Stimulated activated CD4-positive, alpha-beta T cell treated with anti-CD3 and anti-CD28 coated beads, Interleukin-12 subunit alpha, Interleukin-12 subunit beta, amount 100 ng/mL, for 24 hours (primary cell): ENCODE measurements around the gene ETHE1.

Source experiments
- DNase-seq, 2 experiments: peaks; one replicate each; pipeline ENCODE4 v3.0.0-alpha.2; 2020; ENCODE audit warnings: low read depth in 2 of 2

The ETHE1 gene

DNA sequence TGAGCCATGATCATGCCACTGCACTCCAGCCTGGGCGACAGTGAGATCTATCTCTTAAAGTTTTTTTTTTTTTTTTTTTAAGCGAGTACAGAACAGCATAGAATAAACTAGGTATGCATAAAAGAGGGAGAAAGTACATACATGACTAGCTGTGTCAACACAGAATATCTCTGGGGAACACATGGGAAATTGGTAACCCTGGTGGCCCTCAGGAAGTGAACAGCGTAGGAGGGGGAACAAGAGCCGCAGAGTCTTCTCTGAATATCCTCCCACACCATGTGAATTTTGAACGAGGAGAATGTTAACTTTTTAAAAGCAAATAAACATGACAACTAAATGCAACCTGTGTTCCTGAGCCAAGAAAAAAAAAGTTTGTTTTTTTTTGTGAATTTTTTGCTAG, 37.7 kb downstream of the ETHE1 start:
- no peak for DNase-seq

DNA sequence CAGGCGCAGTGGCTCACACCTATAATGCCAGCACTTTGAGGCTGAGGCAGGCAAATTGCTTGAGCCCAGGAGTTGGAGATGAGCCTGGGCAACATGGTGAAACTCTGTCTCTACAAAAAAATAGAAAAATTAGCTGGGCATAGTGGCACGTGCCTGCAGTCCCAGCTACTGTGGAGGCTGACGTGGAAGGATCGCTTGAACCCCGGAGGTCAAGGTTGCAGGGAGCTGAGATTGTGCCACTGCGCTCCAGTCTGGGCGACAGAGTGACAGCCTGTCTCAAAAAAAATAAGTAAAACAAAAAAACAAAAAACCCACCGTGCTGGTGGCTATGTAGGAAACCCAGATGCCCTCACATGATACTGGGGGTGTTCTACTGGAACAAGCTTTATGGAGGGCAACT, 38.8 kb downstream of the ETHE1 start:
- no peak for DNase-seq

DNA sequence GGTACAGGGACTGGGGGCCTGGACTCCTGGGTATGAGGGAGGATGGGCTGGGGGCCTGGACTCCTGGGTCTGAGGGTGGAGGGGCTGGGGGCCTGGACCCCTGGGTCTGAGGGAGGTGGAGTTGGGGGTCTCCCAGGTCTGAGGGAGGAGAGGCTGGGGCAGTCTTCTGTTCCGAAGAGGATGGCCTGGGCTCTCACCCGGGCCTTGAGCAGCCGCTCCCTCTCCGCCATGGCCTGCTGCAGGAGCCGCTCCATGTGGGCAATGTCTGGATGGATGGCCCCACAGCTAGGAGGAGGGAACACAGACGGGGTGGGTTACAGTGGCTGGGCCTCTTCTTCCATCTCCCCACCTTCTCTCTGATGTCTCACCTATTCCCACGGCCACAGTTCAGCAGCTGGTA, 40.6 kb downstream of the ETHE1 start:
- DNase-seq = no peak

DNA sequence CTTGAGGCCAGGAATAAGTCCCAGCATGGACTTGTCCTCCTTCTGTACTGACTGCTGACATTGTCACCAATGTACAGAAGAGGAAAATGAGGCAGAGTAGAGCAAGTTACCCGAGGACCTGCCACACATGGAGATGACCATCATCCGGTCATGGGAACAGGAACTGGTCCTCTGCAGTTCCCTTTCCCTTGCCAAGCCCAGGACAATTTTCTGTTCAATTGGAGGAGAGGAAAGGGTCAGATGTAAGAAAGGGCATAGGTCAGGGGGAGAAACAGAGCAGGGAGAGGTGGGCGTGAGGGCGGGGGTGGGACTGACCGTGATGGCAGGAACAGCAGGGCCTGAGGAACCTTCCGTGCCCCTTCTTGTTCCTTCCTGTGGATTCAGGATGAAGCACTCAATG, 41.0 kb downstream of the ETHE1 start:
- DNase-seq = no peak

DNA sequence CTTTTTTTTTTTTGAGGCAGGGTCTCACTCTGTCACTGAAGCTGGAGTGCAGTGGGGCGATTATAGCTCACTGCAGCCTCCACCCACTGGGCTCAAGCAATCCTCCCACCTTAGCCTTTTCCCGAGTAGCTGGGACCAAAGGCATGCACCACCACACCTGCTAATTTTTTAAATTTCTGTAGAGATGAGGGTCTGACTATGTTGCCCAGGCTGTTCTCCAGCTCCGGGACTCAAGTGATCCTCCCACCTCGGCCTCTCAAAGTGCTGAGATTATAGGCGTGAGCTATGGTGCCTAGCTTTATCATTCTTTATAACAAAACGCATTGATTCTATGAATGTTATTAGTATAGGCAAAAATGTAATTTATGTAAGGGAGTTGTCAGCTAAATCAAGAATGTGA, 43.7 kb downstream of the ETHE1 start:
- no peak for DNase-seq

DNA sequence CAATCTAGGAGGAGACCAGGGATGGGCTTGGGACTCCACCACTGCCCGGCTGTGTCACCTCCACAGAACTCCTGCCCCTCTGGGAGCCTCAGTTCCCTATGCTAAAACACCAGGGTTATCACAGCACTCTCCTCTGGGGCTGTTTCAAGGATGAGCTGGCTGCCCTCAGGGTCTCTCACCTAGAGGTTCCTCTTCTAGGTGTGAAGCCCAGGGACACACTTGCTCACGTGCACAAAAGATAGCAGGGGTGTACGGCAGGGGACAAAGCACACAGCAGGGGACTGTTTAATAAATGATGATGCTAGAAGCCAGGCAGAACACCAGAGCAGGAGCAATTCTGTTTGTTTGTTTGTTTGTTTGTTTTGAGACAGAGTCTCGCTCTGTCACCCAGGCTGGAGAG, 44.8 kb downstream of the ETHE1 start:
- no peak for DNase-seq

DNA sequence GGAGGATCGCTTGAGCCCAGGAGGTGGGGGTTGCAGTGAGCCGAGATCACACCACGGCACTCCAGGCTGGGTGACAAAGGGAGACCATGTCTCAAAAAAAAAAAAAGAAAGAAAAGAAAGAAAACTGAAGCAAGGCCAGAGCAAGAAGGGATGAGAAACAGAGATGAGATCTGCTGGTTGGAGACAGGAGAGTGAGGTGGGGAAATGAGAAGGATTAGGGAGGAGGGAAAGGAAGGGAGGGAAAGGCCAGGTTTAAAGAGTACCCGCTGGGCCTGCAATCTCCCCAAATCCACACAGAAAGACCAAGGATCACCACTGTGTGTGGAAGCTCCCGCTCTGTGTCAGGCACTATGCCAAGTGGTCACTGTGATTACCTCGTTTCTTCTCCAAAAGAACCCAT, 45.3 kb downstream of the ETHE1 start:
- no peak for DNase-seq

DNA sequence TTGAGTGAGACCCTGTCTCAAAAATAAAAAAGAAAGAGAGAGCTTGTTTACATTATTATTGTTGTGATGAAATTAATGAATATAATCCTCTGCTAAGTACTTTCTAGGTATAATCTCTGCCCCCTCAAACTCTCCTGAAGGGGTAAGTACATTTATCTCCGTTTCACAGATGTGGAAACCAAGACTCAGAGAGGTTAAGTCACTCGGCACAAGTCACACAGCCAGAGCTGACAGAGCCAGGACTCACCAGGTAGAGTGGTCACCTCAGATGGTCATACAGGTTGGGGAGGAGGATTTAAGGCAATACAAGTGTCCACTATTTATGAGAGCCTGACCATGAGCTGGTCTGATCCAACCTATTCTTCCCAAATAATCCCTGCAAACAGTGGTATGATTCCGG, 46.4 kb downstream of the ETHE1 start:
- no peak for DNase-seq

DNA sequence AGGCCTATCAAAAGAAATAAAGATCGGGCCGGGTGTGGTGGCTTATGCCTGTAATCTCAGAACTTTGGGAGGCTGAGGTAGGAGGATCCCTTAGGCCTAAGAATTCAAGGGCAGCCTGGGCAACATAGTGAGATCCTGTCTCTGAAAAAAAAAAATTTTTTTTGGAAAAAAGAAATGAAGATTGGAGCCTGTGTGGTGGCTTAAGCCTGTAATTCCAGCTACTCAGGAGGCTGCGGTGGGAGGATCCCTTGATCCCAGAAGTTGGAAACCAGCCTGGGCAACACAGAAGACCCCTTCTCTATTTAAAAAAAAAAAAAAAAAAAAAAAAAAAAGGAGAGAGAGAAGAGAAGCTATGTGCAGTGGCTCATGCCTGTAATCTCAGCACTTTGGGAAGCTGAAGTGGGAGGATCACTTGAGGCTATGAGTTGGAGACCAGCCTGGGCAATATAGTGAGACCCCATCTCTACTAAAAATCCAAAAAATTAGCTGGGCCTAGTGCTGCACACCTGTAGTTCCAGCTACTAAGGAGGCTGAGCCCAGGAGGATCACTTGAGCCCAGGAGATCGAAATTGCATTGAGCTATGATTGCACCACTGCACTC, 46.9 kb downstream of the ETHE1 start:
- DNase-seq = no peak

DNA sequence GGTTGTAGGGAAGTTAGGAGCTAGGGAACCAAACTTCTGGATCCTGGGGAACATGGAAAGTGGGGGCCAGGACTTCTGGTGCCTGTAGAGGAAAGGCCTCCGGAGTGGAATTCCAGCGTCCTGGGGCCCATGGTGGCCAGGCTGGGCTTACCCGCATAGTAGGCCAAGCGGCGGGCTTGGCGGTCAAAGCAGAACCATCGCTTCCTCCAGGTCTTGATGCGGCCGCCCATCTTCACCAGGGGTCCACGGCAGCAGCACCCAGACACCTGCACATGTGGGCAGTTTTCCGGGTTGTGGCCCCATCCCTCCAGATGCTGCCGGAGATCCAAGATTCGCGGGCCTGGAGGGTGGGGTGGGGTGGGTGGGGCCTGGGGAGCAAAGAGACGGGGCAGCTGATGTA, 47.8 kb downstream of the ETHE1 start:
- no peak for DNase-seq

DNA sequence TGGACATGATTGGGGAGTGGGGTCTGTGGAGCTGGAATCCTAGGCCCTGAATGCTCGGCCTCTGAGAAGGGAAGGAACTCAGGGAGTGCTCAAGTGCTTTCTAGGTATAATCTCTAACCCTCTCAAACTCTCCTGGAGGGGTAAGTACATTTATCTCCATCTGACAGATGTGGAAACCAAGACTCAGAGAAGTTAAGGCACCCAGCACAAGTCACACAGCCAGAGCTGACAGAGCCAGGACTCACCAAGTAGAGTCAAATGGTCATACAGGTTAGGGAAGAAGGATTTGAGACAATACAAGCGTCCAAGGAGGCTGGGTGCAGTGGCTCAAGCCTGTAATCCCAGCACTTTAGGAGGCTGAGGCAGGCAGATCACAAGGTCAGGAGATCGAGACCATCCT, 48.7 kb downstream of the ETHE1 start:
- no peak for DNase-seq

DNA sequence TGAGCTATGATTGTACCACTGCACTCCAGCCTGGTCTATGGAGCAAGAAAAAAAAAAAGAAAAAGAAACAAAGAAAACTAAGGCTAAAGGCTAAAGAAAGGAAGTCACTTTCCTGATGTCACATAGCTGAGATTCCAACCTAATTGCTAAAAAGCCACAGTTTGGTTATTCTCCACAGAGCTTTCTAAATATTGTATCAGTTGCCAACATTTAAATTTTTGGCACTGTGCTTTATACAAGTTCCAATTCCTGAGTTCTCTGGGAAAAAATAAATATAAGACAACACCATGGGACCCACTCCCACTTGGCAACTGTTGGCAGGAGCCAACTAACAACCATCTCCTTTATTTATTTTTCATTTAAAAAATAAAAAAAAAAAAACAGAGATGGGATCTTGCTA, 50.4 kb downstream of the ETHE1 start:
- no peak for DNase-seq

DNA sequence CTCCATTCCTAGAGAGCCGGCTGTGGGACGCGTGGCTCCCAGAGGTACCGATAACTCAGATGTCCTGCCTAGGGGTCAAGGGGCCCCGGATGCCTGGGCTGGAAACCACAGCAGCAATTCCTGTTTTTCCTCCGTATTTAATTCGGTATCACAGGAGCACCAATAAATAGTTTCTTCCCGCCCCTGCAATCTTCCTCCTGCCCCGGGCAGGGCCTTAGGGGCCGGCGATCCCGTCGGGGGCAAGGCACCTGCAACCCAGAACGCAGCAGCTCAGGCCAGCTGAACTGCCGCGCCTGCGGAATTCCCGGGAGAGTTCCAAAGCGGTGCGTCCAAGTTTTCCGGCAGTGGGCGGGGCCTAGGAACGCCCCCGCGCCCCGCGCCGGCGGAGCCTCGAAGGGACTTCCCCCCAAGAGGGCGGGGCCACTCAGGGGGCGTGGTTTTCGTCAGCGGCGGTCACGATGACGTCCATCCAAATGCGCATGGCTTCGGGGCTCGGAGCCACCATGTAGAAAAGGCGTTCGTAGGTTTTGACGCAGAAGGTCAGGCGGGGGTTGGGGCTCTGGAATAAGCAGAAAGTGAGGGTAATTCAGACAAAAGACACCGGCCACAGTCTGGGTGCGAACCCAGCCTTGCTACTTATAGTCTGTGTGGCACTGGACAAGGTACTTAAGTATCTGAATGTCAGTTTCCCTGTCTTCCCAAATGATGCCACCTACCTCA, 51.9 kb downstream of the ETHE1 start:
- peak; percentile 88 to 97 for DNase-seq

DNA sequence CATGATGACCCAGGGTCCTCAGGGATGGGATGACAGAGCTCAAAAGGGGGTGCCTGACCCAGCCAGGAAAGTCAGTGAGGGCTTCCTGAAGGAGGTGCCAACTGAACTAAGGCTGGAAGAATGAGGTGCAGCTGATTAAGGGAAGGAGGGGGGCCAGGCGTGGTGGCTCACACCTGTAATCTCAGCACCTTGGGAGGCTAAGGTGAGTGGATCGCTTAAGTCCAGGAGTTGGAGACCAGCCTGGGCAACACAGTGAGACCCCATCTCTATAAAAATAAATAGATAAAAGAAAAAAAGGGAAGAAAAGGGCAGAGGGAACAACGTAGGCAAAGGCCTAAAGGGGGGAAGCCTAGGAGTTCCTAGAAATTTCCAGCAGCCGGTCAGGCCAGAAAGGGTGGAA, 52.5 kb downstream of the ETHE1 start:
- no peak for DNase-seq

DNA sequence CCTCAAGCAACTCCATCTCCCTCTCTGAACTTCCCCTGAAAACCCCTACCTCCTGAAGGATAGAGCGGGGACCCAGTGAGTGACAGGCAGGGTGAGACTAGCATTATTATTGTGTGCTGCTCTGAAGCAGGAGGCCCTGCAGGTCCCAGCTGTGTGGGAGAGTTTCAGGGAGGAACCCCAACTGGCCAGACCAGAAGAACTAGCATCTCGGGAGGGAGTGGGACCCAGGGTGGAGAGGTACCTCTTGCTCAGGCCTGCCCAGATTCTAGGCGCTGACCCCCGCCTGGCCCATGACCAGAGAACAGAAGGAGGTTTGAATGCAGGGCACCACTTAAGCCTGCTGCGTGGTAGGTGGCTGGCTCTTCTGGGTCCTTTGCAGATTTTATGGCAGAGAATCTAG, 55.9 kb downstream of the ETHE1 start:
- no peak for DNase-seq

DNA sequence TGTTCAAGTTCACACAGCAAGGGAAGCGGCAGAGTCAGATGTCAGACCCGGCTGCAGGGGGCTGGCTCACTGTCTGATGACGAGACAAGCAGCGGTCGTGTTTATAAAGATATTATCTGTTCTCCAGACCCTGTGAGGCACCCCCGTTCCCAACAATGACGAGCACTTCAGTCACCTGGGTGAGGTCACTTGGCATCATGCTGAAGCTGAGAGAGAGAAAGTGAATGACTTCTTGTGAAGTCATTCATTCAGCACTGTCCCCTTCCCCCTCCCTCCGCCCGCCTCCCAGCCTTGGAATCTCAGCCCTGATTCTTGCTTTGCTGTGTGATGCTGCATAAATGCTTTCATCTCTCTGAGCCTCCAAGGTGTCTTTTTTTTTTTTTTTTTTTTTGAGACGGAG, 56.7 kb downstream of the ETHE1 start:
- peak in 1 of 2 experiments; percentile 17 for DNase-seq

DNA sequence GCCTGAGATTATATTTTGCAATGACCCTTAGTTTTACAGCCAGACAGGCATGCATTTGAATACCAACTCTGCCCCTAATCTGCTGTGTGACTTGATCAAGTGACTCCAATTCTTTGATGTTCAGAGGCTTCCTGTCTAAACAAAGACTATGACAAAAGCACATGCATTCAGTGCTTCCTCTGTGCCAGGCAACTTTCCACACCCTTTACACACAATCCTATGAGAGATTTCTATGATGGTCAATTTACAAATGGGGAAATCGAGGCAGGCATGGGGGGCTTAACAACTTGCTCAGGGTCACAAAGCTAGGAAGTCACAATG, 57.9 kb downstream of the ETHE1 start:
- no peak for DNase-seq

DNA sequence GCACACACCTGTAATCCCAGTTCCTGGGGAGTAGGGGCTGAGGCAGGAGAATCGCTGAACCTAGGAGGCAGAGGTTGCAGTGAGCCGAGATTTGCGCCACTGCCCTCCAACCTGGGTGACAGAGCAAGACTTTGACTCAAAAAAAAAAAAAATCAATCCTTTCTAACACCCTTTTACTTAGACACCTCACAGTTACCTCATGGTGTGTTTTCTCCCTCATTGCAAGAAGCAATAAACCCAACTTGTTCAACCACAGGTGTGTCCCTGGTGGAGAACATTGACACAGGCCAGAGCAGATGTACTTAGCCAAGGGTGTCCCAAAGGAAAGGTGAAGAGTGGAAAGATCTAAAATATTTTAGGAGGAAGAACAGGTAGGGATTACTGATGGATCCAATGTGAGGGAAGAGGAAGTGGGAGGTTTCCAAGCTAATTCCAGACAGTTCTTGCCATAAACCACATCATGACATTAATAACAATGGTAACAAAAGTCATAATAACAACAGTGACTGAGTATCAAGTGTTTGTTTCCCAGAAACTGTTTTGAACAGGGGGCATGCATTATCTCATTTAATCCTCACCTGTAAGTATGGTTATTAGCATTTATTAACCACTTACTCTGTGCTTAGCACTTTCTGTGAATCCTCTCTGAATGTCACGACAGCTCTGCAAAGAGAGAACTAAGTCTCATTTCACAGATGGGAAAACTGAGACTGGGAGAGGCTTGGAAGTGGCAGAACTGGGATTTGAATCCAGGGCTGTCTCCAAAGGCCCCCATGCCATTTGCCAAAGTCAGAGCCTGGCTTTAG, 58.4 kb downstream of the ETHE1 start:
- DNase-seq = no peak

DNA sequence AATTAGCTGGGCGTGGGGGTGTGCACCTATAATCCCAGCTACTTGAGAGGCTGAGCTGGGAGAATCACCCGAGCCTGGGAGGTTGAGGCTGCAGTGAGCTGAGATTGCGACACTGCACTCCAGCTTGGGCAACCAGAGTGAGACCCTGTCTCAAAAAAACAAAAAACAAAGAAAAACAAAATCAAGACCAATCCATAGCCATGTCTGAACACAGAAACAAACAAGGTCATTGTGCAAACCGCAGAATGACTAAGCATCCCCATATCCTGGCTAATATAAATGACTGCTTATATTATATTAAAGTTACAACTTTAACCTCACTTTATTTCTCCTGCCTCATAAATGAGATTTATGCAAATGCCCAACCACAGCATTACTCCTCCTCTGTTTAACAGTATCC, 59.3 kb downstream of the ETHE1 start:
- DNase-seq = no peak

DNA sequence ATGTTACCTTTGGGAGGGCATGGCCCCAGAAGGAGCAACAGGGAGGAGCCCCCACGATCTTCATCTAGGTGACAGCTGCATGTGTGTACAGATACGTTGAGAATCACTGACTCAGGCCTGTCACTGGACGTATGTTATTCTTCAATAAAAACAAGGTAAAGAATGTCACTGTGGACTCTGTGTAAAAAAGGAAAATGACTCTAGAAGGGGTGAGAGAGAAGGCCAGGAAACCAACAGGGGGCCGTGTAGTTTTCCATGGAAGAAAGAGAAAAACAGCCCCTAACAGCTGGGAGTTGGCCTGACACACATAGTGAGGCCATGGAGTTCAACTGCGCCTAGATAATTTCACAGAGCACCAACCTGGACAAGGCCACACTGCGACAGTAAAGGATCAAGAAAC, 59.7 kb downstream of the ETHE1 start:
- no peak for DNase-seq

DNA sequence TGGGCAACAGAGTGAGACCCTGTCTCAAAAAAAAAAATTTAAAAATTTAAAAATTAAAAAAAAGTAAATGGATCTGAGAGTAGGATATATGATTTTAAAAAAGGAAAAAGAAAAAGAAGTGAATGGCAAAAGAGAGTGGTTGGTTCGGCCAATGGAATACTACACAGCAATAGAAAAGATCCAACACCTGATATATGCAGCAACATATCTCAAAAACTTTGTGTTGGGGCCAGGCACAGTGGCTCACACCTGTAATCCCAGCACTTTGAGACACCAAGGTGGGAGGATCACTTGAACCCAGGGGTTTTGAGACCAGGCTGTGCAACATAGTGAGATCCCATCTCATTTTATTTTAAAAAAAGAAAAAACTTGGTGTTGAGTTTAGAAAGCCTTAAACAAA, 60.2 kb downstream of the ETHE1 start:
- no peak for DNase-seq

DNA sequence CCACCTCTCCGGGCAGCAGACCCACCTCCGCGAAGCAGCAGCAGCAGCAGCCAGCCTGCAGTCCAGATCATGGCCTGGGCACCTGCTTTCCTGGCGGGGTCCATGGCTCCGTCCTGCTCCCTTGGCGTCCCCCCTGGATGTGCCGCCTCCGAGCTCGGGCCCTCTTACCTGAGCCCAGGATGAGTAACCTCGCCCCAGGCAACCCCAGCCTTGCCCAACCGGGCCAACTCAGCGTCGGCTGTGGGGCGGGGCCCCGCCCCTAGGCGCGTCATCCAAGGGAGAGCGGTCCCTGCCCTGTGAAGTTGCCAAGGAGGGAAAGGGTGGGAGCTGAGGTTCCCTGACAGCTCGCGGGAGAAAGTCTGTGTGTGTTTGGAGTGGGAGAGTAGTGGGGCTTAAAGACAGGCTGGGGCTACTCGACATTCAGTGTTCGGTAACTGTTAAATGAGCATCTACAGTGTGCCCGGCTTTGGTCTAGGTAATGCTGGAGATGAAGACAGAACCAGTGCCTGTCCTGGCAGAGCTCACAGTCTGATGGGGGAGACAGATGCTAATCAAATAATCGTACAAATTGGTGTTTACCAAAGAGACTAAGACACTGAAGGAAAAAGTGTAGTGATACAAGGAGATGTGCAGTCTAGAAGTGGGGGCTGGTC, 61.4 kb downstream of the ETHE1 start, which contains the start of gene LYPD3:
Gene LYPD3 (minus strand): TSS at position 141 of the 653 bp plus-strand sequence. CDS start 37 bp downstream, at position 104.
- no peak for DNase-seq
